ENCODE results near the gene TSPAN1.

TSPAN1 gene

DNA sequence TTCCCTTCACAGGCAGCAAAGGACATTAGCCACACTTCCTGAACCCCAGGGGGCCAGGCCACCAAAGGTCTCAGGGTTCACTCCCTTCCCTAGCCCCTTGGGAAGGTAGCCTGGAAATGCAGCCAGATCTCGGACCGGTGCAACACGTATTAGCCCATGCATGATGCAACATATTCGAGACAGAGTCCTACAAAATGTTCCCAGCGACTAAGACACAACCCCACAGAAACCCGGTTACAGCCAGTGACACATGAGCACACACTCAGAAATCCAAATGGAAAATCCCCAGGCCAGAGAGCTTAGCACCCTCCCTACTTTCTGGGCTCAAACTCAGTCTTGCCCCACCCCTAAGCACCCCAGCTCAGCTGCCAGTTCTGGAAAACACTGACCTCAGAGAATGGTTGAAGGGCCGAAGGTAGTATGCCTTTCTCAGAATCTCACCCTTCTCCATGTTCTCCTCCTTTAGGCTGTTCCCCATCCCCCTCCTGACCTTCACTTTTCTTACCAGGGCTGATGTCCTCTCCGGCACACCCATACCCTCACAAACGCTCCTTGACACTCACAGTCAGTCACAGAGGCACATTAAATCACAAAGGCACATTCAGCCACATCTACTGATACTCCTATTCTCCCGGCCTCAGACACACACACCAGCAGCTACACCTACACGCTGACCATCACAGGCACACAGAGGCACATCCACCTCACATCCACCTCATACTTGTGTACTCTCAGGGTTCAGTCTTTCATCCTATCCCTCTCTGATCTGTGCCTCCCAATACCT, at the start of gene TSPAN1:
Gene TSPAN1 (plus strand): TSS at position 640 of the 784 bp plus-strand sequence. CDS start 6,021 bp downstream, outside the sequence.
- no peak for DNase-seq
- in situ Hi-C loops (cut with MboI; ENCODE audit: low pct_unique_long_range_greater_than_20kb, low sequenced_read_pairs) = no loop called here

GRCh38 chr1:46128344-46128743, 46.5 kb upstream of the TSPAN1 start:
- in situ Hi-C loops (cut with MboI; ENCODE audit: low pct_unique_long_range_greater_than_20kb, low sequenced_read_pairs) = no loop called here
- DNase-seq = no peak

DNA sequence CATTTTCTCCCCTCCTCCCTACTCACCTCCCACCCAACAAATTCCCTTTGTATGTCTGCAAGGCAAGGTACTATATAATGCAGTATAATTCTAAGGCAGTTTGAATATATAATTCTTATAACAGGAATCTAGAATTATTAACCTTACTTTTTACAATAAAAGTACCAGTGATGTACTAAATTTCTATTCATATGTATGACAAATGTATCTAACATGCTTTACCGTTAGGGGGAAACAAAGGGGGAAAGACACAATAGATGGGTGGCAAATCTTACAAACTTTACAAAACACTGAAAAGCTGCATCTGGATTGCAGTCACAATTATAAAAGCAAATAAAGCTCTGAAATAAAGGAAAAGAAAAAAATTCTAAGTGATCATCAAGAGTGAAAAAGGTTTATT, 44.8 kb upstream of the TSPAN1 start:
- in situ Hi-C loops (cut with MboI; ENCODE audit: low pct_unique_long_range_greater_than_20kb, low sequenced_read_pairs) = no loop called here
- DNase-seq = no peak

DNA sequence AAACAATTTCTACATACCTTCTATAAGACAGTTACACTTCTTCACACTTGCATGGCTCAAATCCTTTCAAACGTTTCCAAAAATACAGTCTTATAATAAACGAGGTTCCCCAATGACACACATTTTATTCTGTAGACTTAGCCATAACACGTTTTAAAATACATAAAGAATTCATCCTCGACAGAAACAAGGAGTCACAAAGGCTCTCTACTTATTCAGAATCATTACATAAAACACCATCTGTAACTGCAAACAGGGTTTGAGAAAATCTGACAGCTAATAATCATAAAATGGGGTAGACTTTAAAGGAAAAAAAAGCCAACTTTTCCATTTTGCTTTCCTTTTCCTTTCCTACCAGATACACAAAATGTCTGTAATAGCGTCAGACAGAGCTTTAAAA, 44.3 kb upstream of the TSPAN1 start:
- DNase-seq = no peak
- in situ Hi-C loops (cut with MboI; ENCODE audit: low pct_unique_long_range_greater_than_20kb, low sequenced_read_pairs) = no loop called here

GRCh38 chr1:46131093-46131492, 43.8 kb upstream of the TSPAN1 start:
- in situ Hi-C loops (cut with MboI; ENCODE audit: low pct_unique_long_range_greater_than_20kb, low sequenced_read_pairs) = no loop called here

GRCh38 chr1:46131712-46132528, 43.0 kb upstream of the TSPAN1 start:
- in situ Hi-C loops (cut with MboI; ENCODE audit: low pct_unique_long_range_greater_than_20kb, low sequenced_read_pairs) = no loop called here
- DNase-seq = no peak

More at GRCh38 chr1:46131093-46131492, 43.8 kb upstream of the TSPAN1 start:
- DNase-seq = peak; percentile 7

DNA sequence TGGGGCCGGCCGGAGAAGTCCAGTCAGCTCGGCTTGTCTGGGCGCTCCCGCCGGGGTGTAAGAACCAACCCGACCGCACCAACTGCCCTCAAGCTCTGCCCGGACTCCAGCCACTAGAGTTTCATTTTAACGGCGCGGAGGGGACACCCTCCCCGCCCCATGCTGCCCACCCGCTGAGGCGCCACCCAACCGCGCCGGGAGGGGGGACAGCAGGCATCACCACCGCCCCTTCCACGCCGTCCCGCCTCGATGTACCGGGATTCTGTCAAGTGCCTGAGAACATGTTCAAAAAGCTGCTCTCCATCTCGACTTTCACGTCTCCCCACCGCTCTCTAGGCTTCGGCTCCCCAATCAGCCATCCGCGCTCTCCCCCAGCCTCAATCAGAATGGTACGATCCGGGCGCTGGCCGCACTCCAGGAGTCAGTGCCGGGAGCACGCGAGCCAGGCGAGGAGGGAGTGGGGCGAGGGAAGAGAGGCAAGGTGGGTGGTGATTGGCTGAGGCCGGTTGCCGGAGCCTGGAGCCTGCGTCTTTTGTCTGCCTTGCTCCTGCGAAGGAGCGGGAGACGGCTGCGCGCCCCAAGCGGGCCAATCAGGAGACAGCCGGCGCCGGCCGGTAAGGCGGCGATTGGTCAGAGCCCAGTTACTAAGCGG, 42.2 kb upstream of the TSPAN1 start, which contains the start of gene PIK3R3:
Gene PIK3R3 (minus strand): TSS at position 101 of the 652 bp plus-strand sequence. CDS start 677 bp downstream, outside the sequence.
- DNase-seq = peak; percentile 98
- in situ Hi-C loops (cut with MboI; ENCODE audit: low pct_unique_long_range_greater_than_20kb, low sequenced_read_pairs) = no loop called here

GRCh38 chr1:46133181-46133658, 41.7 kb upstream of the TSPAN1 start:
- DNase-seq = no peak
- in situ Hi-C loops (cut with MboI; ENCODE audit: low pct_unique_long_range_greater_than_20kb, low sequenced_read_pairs) = no loop called here

GRCh38 chr1:46133781-46134350, 41.0 kb upstream of the TSPAN1 start:
- no peak for DNase-seq
- in situ Hi-C loops (cut with MboI; ENCODE audit: low pct_unique_long_range_greater_than_20kb, low sequenced_read_pairs) = no loop called here

DNA sequence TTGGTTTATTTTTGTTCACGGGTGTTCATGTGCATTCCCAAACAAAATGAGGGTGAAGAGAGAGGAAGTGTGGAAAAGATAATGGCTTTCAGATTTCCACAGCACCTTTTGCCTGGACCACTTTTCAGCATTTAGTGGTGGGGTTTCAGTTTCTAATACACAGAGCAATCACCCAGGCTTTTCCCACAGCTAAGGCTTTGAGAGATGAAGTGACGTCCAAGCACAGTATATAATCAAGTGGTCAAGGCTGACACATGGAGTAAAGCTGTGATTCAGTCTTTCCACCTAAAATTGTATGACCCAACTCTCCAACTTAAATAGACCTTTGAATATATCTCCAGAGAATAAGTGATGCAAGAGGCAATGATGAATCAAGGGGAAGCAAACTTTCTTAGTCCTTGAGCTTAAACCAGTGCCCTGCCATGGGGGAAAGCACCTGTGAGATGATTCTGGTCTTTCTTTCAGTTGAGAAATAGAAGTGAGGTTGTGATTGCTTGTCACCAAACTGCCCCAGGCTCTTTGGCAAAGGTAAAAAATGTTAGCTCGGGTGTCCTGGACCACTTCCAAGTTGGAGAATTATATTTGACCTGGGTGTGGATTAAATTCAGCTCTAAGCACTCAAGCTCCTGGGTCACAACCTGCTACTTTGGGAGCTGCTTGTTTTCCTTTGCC, 40.1 kb upstream of the TSPAN1 start:
- DNase-seq = no peak
- in situ Hi-C loops (cut with MboI; ENCODE audit: low pct_unique_long_range_greater_than_20kb, low sequenced_read_pairs) = no loop called here

- in situ Hi-C loops (cut with MboI; ENCODE audit: low pct_unique_long_range_greater_than_20kb, low sequenced_read_pairs) = no loop called here
Measured at GRCh38 chr1:46136711-46137110, 38.2 kb upstream of the TSPAN1 start.

DNA sequence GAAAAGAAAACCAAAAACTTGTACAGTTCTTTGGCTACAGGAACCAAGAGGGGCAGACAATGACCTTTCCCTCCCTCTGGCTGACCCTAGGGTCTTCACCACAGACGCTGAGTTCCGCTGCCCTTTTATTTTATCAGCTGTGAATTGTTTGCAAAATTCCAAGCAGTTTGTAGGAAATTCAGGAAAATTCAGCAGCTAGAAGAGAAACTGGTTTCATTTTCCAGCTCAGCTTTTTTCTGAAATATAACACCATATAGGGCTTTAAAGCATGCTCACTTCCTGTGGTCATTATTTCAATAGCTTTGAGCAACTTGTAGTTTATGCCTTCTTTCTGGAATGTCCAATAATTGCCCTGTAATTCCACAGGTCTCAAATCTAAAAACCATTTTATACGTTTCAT, 37.0 kb upstream of the TSPAN1 start:
- in situ Hi-C loops (cut with MboI; ENCODE audit: low pct_unique_long_range_greater_than_20kb, low sequenced_read_pairs) = no loop called here
- DNase-seq = no peak

More at GRCh38 chr1:46136711-46137110, 38.2 kb upstream of the TSPAN1 start:
- DNase-seq = no peak

GRCh38 chr1:46148318-46148717, 26.6 kb upstream of the TSPAN1 start:
- DNase-seq = no peak
- in situ Hi-C loops (cut with MboI; ENCODE audit: low pct_unique_long_range_greater_than_20kb, low sequenced_read_pairs) = no loop called here

DNA sequence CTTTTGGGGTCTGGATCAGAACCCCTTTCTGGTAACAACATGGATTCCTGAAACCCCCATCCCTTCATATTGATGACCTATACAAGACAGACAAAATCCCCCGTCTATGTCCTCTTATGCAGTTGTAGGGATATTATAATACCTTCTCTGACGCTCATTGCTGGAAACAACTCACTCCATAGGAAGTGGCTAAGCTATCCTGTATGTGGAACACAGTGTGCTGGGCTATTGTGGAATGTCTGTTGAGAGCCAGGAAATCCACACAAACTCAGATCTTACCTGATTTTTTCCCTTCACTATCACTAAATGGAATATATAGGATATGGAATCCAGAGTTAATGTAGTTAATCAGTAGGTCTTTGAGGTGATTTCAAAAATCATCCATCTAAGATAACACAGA, 24.8 kb upstream of the TSPAN1 start:
- DNase-seq = no peak
- in situ Hi-C loops (cut with MboI; ENCODE audit: low pct_unique_long_range_greater_than_20kb, low sequenced_read_pairs) = no loop called here

- in situ Hi-C loops (cut with MboI; ENCODE audit: low pct_unique_long_range_greater_than_20kb, low sequenced_read_pairs) = no loop called here
- DNase-seq = no peak
Measured at GRCh38 chr1:46152016-46152415, 22.9 kb upstream of the TSPAN1 start.

- in situ Hi-C loops (cut with MboI; ENCODE audit: low pct_unique_long_range_greater_than_20kb, low sequenced_read_pairs) = no loop called here
- DNase-seq = no peak
Measured at GRCh38 chr1:46153228-46153627, 21.7 kb upstream of the TSPAN1 start.

GRCh38 chr1:46153732-46154131, 21.2 kb upstream of the TSPAN1 start:
- no peak for DNase-seq
- in situ Hi-C loops (cut with MboI; ENCODE audit: low pct_unique_long_range_greater_than_20kb, low sequenced_read_pairs) = no loop called here

DNA sequence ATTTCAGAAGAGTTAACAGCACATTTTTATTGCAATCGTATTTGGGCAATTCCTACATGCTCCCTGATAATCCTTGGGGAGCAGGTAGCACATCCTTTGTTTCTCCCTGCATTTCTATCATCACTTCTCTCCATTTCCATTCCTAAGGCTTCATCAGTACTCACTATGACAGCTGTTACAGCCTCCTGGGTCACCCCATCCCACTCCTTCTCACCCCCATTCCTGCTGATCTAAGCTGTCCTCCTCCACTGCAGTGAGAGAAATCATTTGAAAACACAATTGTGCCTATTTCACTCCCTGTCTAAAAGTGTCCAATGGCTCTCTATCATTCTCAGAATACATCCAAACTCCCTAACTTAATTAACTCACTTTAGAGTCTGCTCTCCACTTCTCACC, 17.0 kb upstream of the TSPAN1 start:
- DNase-seq = no peak
- in situ Hi-C loops (cut with MboI; ENCODE audit: low pct_unique_long_range_greater_than_20kb, low sequenced_read_pairs) = no loop called here

All from KBM-7 (cell line).